ENCODE data around the gene FLNB.

Gene FLNB

GRCh38 chr3:58074997-58075396 is 66.8 kb downstream of the FLNB start:
- Histone ChIP-seq H3K4me3 (ENCODE audit: low read depth in 1 of 2, low read length in 1 of 2) (no peak overlapping the region), H3K36me3 (no peaks in the 10 kb centered on the region), H3K27ac (no peak overlapping the region), H3K4me1 (ENCODE audit: control insufficient read depth in 1 of 2, insufficient read depth in 1 of 2, low read depth in 1 of 2, low read length in 1 of 2) (no peaks in the 10 kb centered on the region), H3K27me3 (no peaks in the 10 kb centered on the region), H3K9me3 (no peaks in the 10 kb centered on the region)
- no peak for TF ChIP-seq CTCF (IDR thresholded peaks at IDR 0.05)

GRCh38 chr3:58077596-58078285 is 69.5 kb downstream of the FLNB start:
- no peak for TF ChIP-seq CTCF (IDR thresholded peaks at IDR 0.05)
- Histone ChIP-seq H3K9me3 (no peaks in the 10 kb centered on the region), H3K27me3 (no peaks in the 10 kb centered on the region), H3K4me3 (ENCODE audit: low read depth in 1 of 2, low read length in 1 of 2) (no peak overlapping the region), H3K36me3 (no peaks in the 10 kb centered on the region), H3K4me1 (ENCODE audit: control insufficient read depth in 1 of 2, insufficient read depth in 1 of 2, low read depth in 1 of 2, low read length in 1 of 2) (no peaks in the 10 kb centered on the region), H3K27ac (no peak overlapping the region)

DNA sequence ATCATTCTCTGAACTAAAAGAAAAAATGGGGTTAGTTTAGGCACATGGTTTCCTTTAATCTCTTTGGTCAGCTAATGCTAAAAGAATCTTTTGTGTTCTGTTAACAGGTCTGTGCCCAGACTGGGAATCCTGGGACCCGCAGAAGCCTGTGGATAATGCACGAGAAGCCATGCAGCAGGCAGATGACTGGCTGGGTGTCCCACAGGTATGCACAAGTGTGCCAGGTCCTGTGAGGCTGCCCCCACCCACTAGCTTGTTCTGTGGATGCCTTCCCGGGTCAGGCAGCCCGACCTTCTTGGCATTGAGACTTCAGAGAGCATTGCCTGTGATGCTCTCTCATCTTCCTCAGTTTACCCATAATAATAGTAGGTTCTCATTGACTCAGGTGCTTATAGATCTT is 70.4 kb downstream of the FLNB start:
- no peaks in the 10 kb centered on the region for H3K36me3 ChIP-seq

DNA sequence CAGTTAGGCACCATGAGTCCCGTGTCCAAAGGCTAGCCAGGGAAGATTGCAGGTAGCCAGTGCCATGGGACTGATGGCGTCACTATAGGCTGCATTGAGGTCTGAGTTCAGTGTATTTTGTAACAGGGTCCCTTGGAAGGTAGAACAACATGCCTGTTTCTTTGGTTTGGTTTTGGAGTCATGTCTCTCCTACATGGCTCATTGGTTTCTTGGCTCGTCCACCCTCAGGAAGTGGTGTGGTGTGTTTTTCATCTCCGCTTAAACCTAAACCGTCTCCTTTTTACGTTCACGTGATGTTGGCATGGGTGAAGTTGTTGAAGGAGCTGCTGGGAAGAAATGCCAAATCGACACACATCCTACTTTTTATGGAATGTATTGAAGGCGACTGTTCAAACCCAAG is 71.6 kb downstream of the FLNB start:
- no peaks in the 10 kb centered on the region for H3K27me3 ChIP-seq
- H3K36me3 ChIP-seq, result no peaks in the 10 kb centered on the region
- no peaks in the 10 kb centered on the region for H3K4me1 ChIP-seq (ENCODE audit: control insufficient read depth in 1 of 2, insufficient read depth in 1 of 2, low read depth in 1 of 2, low read length in 1 of 2)
- no peak overlapping the region for H3K27ac ChIP-seq
- no peaks in the 10 kb centered on the region for H3K9me3 ChIP-seq
- no peak for TF ChIP-seq CTCF (IDR thresholded peaks at IDR 0.05)
- no peak overlapping the region for H3K4me3 ChIP-seq (ENCODE audit: low read depth in 1 of 2, low read length in 1 of 2)

More for the DNA sequence above, 70.4 kb downstream of the FLNB start:
- no peaks in the 10 kb centered on the region for H3K9me3 ChIP-seq
- no peak overlapping the region for H3K27ac ChIP-seq
- H3K27me3 ChIP-seq, result no peaks in the 10 kb centered on the region
- no peak for TF ChIP-seq CTCF (IDR thresholded peaks at IDR 0.05)
- H3K4me1 ChIP-seq (ENCODE audit: control insufficient read depth in 1 of 2, insufficient read depth in 1 of 2, low read depth in 1 of 2, low read length in 1 of 2), result no peaks in the 10 kb centered on the region
- H3K4me3 ChIP-seq (ENCODE audit: low read depth in 1 of 2, low read length in 1 of 2), result no peak overlapping the region

DNA sequence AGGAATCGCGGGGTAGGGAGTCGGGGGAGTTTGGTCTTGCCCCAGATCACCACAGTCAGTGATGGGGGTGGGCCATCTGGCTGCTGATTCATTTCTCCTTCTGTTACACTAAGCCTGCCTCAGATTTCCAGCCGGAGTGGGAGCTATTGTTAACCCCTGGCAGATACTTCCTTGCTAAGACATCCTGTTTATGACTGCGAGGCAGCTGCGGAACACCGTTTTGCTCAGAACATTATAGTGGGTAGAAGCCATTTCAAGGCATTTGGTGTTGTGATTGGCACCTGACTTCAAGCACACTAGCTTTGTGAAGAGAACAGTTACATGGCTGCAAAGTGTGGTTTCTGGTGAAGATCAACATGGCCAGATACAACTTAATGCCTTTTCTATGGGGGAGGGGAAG is 73.8 kb downstream of the FLNB start:
- H3K9me3 ChIP-seq, result no peaks in the 10 kb centered on the region
- H3K4me1 ChIP-seq (ENCODE audit: control insufficient read depth in 1 of 2, insufficient read depth in 1 of 2, low read depth in 1 of 2, low read length in 1 of 2), result no peaks in the 10 kb centered on the region
- H3K4me3 ChIP-seq (ENCODE audit: low read depth in 1 of 2, low read length in 1 of 2), result no peak overlapping the region
- H3K27ac ChIP-seq, result no peak overlapping the region
- H3K36me3 ChIP-seq, result no peaks in the 10 kb centered on the region
- H3K27me3 ChIP-seq, result no peaks in the 10 kb centered on the region
- TF ChIP-seq CTCF (IDR thresholded peaks at IDR 0.05), result no peak
